Parathyroid adenoma (tissue), 2 donors: Measurements from ENCODE around the gene ODAD2.
"Not testable (repeated sequence)": the region's sequence is repeated elsewhere in the genome, so short reads cannot be mapped to it uniquely, and the experiment has no call there.

Experiments used
- H2AFZ ChIP-seq: fragments of 300-600 bp; sonication (generic); one replicate; pipeline ENCODE4 v1.7.0; 2017; ENCODE audit warnings: antibody characterized with exemption, mild to moderate bottlenecking
- H3K27ac ChIP-seq: fragments of 300-600 bp; sonication (generic); one replicate; pipeline ENCODE4 v1.7.0; 2017
- H3K27me3 ChIP-seq: fragments of 300-600 bp; sonication (generic); one replicate; pipeline ENCODE4 v1.7.0; 2017; ENCODE audit warnings: low read length; ENCODE audit not compliant: control insufficient read depth, insufficient read depth
- H3K36me3 ChIP-seq: fragments of 300-600 bp; sonication (generic); one replicate; pipeline ENCODE4 v1.7.0; 2017; ENCODE audit warnings: low read length; ENCODE audit not compliant: control insufficient read depth, insufficient read depth
- H3K4me1 ChIP-seq: fragments of 300-600 bp; sonication (generic); one replicate; pipeline ENCODE4 v1.7.0; 2017; ENCODE audit warnings: control low read depth
- H3K4me2 ChIP-seq: fragments of 300-600 bp; sonication (generic); one replicate; pipeline ENCODE4 v1.7.0; 2017; ENCODE audit warnings: low read length
- H3K4me3 ChIP-seq: fragments of 300-600 bp; sonication (generic); one replicate; pipeline ENCODE4 v1.7.0; 2017; ENCODE audit warnings: low read depth, low read length
- H3K79me2 ChIP-seq: fragments of 300-600 bp; sonication (generic); one replicate; pipeline ENCODE4 v1.7.0; 2017; ENCODE audit warnings: control low read depth
- H3K9ac ChIP-seq: fragments of 300-600 bp; sonication (generic); one replicate; pipeline ENCODE4 v1.7.0; 2017; ENCODE audit warnings: mild to moderate bottlenecking
- H3K9me3 ChIP-seq: fragments of 300-600 bp; sonication (generic); one replicate; pipeline ENCODE4 v1.7.0; 2017; ENCODE audit warnings: low read length; ENCODE audit not compliant: control insufficient read depth
- CTCF ChIP-seq: fragments of 300-600 bp; sonication (generic); IDR thresholded peaks from one replicate; pipeline ENCODE4 v1.7.0; 2017; ENCODE audit warnings: antibody characterized with exemption, mild to moderate bottlenecking
- donor health status: primary hyperparathyroidism.

The ODAD2 gene

DNA sequence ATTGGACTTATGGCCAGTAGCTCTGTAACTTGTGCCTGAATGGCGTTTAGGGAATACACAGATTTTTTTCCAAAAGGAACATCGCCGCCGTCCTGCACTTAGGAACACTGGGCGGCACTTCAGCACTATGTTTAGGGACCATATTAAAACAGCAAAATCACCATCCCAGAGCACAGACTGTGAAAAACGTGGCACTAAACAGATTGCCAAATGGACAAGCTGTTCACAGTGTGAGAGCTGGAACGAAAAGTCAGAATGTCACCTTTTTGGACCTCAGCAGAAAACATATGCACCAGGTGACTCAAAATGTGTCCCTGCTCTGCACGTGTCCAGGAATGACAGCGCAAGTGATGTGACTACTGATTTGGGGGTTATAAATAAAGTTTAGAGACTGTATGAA lies 87.9 kb downstream of the ODAD2 start:
- Histone ChIP-seq H3K4me2 (no peak overlapping the region), H3K4me3 (no peak overlapping the region), H3K9ac (no peak overlapping the region), H3K36me3 (no peaks in the 10 kb centered on the region), H3K9me3 (no peaks in the 10 kb centered on the region), H2AFZ (no peak overlapping the region), H3K79me2 (no peaks in the 10 kb centered on the region), H3K4me1 (no peaks in the 10 kb centered on the region), H3K27ac (no peak overlapping the region), H3K27me3 (no peaks in the 10 kb centered on the region)
- no peak for TF ChIP-seq CTCF

- Histone ChIP-seq H3K27me3 (no peaks in the 10 kb centered on the region), H3K4me2 (no peak overlapping the region), H3K27ac (no peak overlapping the region), H3K4me1 (no peaks in the 10 kb centered on the region), H3K36me3 (no peaks in the 10 kb centered on the region), H2AFZ (no peak overlapping the region), H3K4me3 (no peak overlapping the region), H3K9me3 (no peaks in the 10 kb centered on the region), H3K79me2 (no peaks in the 10 kb centered on the region), H3K9ac (no peak overlapping the region)
- TF ChIP-seq CTCF, result no peak
Observed at GRCh38 chr10:27908231-27908630, 90.6 kb downstream of the ODAD2 start.

DNA sequence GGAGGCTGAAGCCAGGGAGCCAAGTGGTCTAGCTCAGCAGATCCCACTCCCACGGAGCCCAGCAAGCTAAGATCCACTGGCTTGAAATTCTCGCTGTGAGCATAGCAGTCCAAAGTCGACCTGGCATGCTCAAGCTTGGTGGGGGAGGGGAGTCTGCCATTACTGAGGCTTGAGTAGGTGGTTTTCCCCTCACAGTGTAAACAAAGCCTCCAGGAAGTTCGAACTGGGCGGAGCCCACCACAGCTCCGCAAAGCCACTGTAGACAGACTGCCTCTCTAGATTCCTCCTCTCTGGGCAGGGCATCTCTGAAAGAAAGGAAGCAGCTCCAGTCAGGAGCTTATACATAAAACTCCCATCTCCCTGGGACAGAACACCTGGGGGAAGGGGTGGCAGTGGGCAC lies 99.4 kb downstream of the ODAD2 start:
- not testable (repeated sequence) for H3K9ac ChIP-seq, H3K4me1 ChIP-seq, H3K36me3 ChIP-seq, H3K27me3 ChIP-seq, H3K79me2 ChIP-seq, H3K4me2 ChIP-seq, H3K27ac ChIP-seq, H2AFZ ChIP-seq, H3K4me3 ChIP-seq, H3K9me3 ChIP-seq

DNA sequence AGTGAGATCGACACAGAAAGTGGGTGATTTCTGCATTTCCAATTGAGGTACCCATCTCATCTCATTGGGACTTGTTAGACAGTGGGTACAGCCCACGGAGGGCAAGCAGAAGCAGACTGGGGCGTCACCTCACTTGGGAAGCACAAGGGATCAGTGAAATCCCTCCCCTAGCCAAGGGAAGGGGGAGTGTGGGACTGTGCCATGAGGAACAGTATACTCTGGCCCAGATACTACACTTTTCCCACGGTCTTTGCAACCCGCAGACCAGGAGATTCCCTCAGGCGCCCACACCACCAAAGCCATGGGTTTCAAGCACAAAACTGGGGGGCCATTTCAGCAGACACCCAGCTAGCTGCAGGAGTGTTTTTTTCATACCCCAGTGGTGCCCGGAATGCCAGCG lies 99.8 kb downstream of the ODAD2 start:
- Histone ChIP-seq H3K9ac (no peak overlapping the region), H3K4me1 (no peaks in the 10 kb centered on the region), H3K27ac (no peak overlapping the region), H3K36me3 (no peaks in the 10 kb centered on the region), H3K4me2 (no peak overlapping the region), H2AFZ (no peak overlapping the region), H3K4me3 (no peak overlapping the region), H3K79me2 (no peaks in the 10 kb centered on the region), H3K27me3 (no peaks in the 10 kb centered on the region), H3K9me3 (no peaks in the 10 kb centered on the region)
- TF ChIP-seq CTCF, result no peak

DNA sequence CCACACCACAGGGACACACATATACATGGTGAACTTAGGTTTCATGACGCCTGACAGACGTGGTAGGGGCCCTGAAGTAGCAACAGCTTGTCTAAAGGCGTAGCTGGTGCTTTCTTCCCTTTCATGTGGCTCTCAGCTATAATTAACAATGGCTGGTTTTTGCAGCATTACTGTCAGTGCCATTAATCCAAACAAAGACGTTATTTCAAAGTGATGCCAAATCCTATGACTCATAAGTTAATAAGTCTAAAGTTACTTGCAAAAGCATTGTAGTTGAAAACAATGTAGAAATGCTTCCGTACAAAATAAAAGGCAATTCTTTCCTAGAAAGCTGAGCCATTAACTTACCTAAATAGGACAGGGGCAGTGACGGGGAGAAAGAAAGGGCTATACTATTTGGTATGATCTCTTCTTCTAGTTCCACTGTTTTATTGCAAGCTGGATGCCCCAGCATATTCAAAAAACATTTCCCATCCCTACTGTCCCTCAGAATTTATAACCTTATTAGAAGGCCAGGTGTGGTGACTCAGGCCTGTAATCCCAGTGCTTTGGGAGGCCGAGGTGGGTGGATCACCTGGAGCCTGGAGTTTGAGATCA lies 105.4 kb downstream of the ODAD2 start:
- no peaks in the 10 kb centered on the region for H3K36me3 ChIP-seq
- no peak overlapping the region for H3K4me2 ChIP-seq
- H3K79me2 ChIP-seq, result no peaks in the 10 kb centered on the region
- H3K27ac ChIP-seq, result no peak overlapping the region
- H3K27me3 ChIP-seq, result no peaks in the 10 kb centered on the region
- no peak for TF ChIP-seq CTCF
- no peak overlapping the region for H2AFZ ChIP-seq
- no peak overlapping the region for H3K9ac ChIP-seq
- H3K4me3 ChIP-seq, result no peak overlapping the region
- no peaks in the 10 kb centered on the region for H3K9me3 ChIP-seq
- no peaks in the 10 kb centered on the region for H3K4me1 ChIP-seq
